Measurements from ENCODE around the gene EMX1. TPM values are rescaled to one million over a fixed set of nuclear protein-coding genes. Genes with fewer than 3 reads are reported as not detected.

EMX1 gene
- total RNA-seq, 1 donor from 2014 or later = 0.20 TPM

DNA sequence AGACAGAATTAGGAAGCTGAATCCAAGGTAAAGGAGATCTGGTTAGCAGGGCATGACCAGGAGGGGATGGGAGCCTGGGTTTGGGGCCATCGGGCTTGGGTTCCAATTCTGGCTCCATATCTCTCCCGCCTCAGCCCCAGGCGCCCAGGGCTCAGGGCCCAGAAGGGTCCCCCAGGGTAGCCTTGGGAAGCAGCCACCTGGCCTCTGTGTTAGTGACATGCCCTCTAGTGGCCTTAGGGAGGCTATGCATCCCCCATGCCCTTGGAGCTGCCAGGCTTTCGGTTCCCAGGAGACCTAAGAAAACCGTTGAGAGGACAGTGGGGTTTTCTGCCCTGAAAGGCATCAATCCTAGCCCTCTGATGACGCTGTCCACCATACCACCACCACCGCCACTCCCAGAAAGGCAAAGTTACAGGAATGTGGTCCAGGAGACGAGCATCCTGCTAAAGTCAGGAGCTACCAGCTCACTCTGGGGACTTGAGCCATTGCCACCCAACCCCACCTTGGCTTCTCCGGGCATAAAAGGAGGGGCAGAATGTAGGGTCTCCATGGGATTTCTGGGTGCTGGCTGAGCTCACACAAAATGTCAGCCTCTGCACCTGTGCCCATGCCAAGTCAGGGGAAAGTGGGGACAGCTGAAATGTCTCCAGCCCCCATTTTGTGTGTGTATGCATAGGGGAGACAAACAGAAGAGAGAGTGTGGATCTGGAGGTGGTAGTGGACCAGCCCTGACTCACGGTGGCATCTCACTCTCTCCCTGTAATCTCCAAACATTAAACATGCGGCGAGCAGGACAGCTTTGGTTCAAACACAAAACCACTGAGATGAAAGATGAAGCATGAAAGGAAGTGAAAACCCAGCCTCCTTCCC, 56.5 kb downstream of the EMX1 start:
- peak; percentile 81 for ATAC-seq
- DNase-seq (ENCODE audit: low spot score) = no peak

DNA sequence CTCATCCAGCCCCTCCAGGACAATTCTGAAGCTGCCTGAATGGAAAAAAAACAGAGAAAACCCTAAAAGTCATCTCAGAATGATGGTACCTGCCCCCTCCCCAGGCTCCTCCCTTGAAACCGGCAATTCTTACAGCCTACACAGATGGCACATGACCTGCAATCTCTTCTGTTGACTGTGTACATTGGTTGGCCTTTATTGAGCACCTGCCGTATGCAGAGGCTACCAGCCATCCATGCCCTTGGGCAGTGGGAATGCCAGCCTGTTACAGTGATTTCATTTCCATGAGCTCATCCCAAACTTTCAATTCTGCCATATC, 57.1 kb downstream of the EMX1 start:
- DNase-seq (ENCODE audit: low spot score) (no peak), ATAC-seq (no peak)

DNA sequence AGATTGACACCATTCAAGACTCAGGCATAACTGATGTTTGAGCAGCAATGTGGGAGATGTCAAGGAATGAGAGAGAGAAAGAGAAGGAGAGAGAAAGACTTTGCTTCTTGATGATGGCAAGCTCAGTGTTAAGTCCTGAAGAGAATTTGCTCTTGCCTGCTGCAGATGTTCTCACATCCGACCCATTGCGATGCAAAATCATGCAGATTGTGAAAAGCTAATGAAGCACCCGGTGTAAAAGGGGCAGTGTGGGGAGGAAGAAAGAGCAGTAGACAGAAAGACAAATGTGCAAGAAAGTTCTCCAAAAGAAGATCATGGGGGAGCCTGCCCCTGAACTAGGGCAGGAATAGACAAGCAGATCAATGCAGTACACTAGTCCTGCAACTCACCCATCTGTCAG, 57.7 kb downstream of the EMX1 start:
- no peak for DNase-seq (ENCODE audit: low spot score)
- no peak for ATAC-seq

DNA sequence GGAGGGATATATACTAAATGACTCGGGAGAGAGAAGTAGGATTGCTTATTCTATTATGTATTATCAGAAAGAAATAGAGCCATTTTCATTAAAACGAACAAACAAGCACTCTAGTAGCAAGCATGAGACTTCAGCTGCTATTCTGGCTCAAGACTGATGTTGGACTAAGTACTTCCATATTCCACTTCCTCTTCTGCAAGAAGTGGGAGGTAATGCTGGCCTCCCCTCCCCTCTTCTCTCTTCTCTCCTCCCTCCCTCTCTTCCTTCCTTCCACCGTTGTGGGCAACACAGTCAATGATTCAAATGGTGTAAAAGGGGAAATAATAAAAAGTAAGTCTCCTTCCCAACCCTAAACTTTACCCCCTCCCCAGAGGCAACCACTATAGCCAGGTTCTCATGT, 62.6 kb downstream of the EMX1 start:
- ATAC-seq (no peak), DNase-seq (ENCODE audit: low spot score) (no peak)

DNA sequence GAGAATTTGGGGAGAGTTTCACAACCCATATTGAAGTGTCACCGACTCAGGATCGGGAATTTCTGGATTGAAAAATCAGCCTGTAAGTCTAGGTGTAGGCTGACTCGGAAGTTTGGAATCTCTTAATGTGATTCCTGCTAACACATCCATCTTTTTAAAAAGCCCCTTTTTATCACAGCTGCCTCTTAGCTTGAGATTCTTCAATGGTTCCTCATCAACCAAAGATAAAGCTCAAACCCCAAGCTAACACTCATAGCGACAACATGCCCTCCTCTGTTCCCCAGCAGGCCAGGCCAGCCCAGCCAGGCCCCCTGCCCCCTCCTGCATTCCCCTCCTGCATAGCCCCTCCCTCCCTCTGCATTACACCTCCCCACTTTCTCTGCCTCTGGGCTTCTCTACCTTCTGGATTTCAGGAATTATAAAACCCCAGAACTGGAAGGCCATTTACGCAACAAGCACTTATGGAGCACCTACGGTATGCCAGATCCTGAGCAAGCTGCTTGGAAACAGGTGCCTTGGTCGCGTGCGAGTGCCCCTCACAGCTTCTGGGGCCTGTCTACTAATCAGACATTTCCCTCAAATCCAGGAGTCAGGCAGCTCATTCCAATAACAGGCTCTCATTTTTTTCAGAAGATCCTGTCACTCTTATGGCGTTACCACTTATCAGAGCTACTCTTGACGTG, 63.4 kb downstream of the EMX1 start:
- ATAC-seq = no peak
- no peak for DNase-seq (ENCODE audit: low spot score)

DNA sequence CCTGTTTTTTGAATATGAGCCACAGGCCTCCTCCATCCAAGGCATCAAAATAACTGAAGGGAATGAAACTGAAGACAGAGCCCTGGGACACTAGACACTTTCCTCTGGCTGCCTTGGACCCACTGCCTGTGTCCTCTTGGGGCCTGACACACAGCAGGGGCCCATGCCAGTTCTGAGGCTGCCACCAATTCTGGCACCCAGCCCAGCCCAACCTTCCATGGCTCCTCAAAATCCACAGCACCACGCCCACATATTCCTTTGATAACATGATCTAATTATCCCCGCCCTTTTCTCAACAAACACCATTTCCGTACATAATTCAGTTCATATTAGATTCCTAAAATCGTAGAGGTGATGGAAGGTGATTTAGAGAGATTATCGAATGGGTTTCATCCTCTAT, 64.2 kb downstream of the EMX1 start:
- ATAC-seq (no peak), DNase-seq (ENCODE audit: low spot score) (no peak)

DNA sequence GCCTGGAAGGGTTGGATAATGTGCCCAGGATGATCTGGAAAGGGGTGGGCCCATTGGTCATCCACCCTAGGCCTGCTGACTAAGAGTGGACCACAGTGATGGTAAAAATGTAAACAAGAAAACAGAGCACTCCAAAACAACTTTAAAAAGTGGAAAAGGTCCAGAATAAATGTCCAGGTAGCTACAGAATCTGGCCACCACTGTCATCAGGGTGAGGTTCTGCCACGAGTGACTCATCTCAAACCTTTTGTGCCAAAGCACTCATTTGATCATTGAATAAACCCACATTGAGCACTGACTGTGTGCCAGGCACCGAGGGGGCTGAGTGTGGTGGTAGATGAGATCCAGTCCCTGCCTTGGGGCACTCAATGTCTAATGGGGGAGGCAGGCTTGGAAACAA, 64.9 kb downstream of the EMX1 start:
- ATAC-seq (no peak), DNase-seq (ENCODE audit: low spot score) (no peak)

DNA sequence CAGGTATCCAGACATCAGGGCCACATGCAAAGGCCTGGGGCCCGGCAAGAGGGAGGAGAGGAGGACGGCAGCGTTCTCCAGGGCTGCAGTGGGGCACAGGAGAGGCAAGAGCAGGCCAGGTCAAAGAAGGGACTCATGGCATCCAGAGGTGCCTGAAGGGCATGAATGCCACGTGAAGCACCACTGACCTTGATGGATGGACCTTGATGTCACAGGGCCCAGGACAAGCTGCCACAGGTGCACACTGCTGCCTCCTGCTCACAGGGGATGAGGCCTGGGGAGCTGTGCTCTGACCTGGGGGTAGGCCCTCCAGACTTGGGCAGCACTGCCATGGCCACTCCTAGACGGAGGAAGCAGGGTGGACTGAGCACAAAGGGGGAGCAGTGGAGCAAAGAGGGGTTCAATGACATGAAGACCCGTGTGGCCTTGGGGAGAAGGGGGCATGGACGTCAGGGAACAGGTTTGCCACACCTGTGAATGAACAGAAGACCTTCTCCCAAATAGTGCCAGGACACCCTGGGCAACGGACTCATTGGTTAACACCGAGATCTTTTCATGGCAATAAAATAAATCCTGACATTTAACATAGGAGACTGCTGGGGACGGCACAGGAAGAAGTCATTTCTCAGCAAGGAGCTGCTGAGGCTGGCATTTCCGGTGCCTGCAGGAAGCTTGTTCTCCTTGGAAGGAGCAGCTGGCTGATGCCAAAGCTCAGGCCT, 65.6 kb downstream of the EMX1 start:
- ATAC-seq (peak; percentile 46), DNase-seq (ENCODE audit: low spot score) (peak; percentile 80)

DNA sequence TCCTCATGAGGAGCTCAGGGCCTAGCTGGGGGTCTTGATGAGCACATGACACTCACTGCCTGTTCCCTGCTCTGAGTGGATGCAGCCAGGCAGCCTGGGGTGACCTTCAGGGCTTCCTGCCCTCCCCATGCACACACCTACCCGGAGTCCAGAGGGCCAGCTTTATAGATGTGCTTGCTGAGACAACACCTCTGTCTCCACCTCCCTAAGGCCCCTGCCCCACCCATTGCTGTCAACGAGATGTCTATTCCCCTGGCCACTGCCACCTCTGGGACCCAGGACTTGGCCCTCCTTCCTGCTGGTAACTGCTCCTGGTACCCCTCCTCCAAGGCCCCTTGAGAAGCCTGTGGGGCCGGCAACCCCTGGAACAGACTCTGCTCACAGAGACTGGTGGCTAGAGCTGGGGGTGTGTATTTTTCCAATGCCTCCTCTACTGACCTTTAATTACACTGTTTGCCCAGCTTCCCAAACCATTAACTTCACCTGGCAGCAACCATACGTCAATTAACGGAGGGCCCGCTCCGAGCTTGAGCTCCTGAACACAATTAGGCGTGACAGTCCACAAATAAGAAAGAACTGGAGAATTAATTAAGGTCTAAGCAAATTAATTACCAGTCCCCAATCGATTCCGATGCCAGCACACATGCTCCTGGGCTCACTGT, 66.3 kb downstream of the EMX1 start:
- peak; percentile 58 for ATAC-seq
- DNase-seq (ENCODE audit: low spot score) = peak; percentile 70

DNA sequence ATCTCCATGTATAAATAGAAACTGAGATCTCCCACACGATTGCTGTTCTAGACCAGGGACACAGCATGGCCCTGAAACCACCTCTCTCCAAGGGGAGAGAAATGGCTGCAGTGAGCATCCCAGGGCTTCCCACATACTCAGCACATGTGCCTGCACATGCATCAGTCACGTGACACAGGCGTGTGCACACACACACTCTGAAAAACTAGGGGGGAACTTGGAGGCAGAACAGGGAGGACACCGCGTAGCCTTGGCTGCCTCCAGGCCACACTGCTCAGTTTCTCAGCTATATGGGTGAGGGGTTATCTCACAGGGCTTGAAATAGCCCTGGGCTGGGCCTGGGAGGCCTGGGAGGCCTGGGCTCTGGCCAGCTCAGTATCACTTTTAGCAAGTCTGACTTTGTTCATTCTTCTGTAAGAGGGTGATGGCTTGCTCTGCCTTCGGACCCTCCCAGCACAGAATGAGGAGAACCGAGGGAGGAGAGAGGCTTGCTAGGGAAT, 66.9 kb downstream of the EMX1 start:
- ATAC-seq (peak; percentile 36), DNase-seq (ENCODE audit: low spot score) (no peak)

Other genes with a start within 250 kb of the EMX1 start
- 9.1 TPM for gene EXOC6B, start 91.5 kb upstream of the EMX1 start, total RNA-seq
- gene SPR, start 30.1 kb upstream of the EMX1 start, total RNA-seq = 64.5 TPM
- gene SFXN5, start 154.2 kb downstream of the EMX1 start, total RNA-seq = 80.1 TPM
- gene RAB11FIP5, start 195.4 kb downstream of the EMX1 start, total RNA-seq = 6.0 TPM